ENCODE data around the gene UGT1A6. TPM values are rescaled to one million over a fixed set of nuclear protein-coding genes. Genes with fewer than 3 reads are reported as not detected.

The UGT1A6 gene
- total and polyA plus RNA-seq, 2 experiments from 2014 or later, result not detected

- Histone ChIP-seq H3K27me3 (replicated peaks; ENCODE audit: insufficient read depth) (peaks cover 23% of the 10 kb centered on the region), H3K9me2 (ENCODE audit: insufficient read depth) (no peaks in the 10 kb centered on the region), H3K79me2 (ENCODE audit: insufficient read depth) (no peaks in the 10 kb centered on the region), H2AFZ (no peak overlapping the region), H3K4me1 (ENCODE audit: insufficient read depth) (no peaks in the 10 kb centered on the region), H3K9ac (no peak overlapping the region), H3K9me3 (ENCODE audit: low read depth) (no peaks in the 10 kb centered on the region), H3K4me2 (ENCODE audit: unreplicated experiment) (no peak overlapping the region), H3F3A (ENCODE audit: insufficient read depth) (no peaks in the 10 kb centered on the region), H4K20me1 (ENCODE audit: insufficient read depth) (no peaks in the 10 kb centered on the region), H3K27ac (no peak overlapping the region), H3K36me3 (ENCODE audit: low read depth) (no peaks in the 10 kb centered on the region), H3K4me3 (no peak overlapping the region)
- 28 to 32% methylated on average over 14 of the region's 14 CpGs for WGBS, 2 experiments (ENCODE audit: low coverage in 1 of 2, low lambda C conversion rate in 2 of 2, missing lambda C conversion rate in 2 of 2)
- TF ChIP-seq EZH2 (IDR thresholded peaks at IDR 0.05; ENCODE audit: insufficient read depth, poor library complexity, severe bottlenecking) (no peak), EZH2phosphoT487 (IDR thresholded peaks at IDR 0.05; ENCODE audit: insufficient read depth, low read depth) (no peak)
- in situ Hi-C loops (cut with MboI), result no loop called here
- no peak for DNase-seq
Measured at GRCh38 chr2:233798335-233799086, 105.8 kb downstream of the UGT1A6 start.

DNA sequence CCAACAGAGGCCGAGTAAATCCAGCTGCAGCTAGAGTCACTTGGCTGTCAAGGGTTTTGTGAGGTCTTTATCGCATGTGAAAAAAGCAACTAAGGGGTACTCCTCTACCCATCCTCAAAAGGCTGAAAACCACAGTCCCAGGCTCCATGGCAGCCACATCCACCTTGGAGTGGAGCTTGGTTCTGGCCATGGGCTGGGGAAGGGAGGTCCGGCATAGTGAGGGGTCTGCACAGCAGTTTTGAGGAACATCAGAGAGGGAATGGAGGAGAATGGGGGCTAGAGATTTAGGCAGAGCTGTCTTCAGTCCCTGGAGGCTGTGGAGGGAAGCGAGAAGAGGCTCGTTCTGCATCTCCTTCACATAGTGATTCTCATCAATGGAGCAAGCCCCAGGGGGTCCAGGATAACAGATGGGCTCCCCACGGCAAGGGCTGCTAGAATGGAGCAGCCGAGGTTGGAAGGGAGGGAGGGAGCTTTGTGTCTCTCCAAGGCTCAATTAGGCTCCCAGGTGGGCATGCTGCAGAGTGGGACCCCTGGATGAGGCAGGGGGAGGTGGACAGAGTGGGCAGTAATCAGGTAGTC is 106.5 kb downstream of the UGT1A6 start:
- no peak overlapping the region for H2AFZ ChIP-seq
- no peak for TF ChIP-seq EZH2phosphoT487 (IDR thresholded peaks at IDR 0.05; ENCODE audit: insufficient read depth, low read depth)
- TF ChIP-seq EZH2 (IDR thresholded peaks at IDR 0.05; ENCODE audit: insufficient read depth, poor library complexity, severe bottlenecking), result no peak
- H3K9me2 ChIP-seq (ENCODE audit: insufficient read depth), result no peaks in the 10 kb centered on the region
- DNase-seq, result no peak
- H3K4me2 ChIP-seq (ENCODE audit: unreplicated experiment), result no peak overlapping the region
- in situ Hi-C loops (cut with MboI), result no loop called here
- H3K79me2 ChIP-seq (ENCODE audit: insufficient read depth), result no peaks in the 10 kb centered on the region
- WGBS, 2 experiments (ENCODE audit: low coverage in 1 of 2, low lambda C conversion rate in 2 of 2, missing lambda C conversion rate in 2 of 2), result 21 to 31% methylated on average over 7 of the region's 7 CpGs
- H3K9me3 ChIP-seq (ENCODE audit: low read depth), result no peaks in the 10 kb centered on the region
- H3F3A ChIP-seq (ENCODE audit: insufficient read depth), result no peaks in the 10 kb centered on the region
- no peak overlapping the region for H3K9ac ChIP-seq
- no peaks in the 10 kb centered on the region for H3K4me1 ChIP-seq (ENCODE audit: insufficient read depth)
- peaks cover 16% of the 10 kb centered on the region for H3K27me3 ChIP-seq (replicated peaks; ENCODE audit: insufficient read depth)
- H4K20me1 ChIP-seq (ENCODE audit: insufficient read depth), result no peaks in the 10 kb centered on the region
- no peaks in the 10 kb centered on the region for H3K36me3 ChIP-seq (ENCODE audit: low read depth)
- H3K4me3 ChIP-seq, result no peak overlapping the region
- H3K27ac ChIP-seq, result no peak overlapping the region

DNA sequence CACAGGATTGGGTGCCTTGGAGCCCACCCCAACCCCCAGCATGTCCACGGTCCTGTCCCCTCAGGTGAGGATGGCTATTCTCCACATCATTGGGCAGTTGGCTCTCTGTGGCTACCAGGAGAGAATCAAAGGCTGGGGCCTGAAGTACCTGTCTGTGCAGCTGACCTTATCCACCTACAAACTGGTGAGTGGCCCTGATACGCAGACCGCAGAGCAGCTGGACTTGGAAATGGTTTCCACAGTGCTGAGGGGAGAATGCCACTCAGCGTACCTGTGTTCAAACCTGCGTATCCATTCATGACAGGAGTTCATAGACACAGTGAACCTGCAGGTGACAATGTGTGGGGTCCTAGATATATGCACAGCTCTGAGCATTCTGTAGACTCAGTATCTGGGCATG is 107.0 kb downstream of the UGT1A6 start:
- Histone ChIP-seq H3K4me1 (ENCODE audit: insufficient read depth) (no peaks in the 10 kb centered on the region), H3F3A (ENCODE audit: insufficient read depth) (no peaks in the 10 kb centered on the region), H3K9me3 (ENCODE audit: low read depth) (no peaks in the 10 kb centered on the region), H3K27ac (no peak overlapping the region), H3K4me2 (ENCODE audit: unreplicated experiment) (no peak overlapping the region), H3K27me3 (replicated peaks; ENCODE audit: insufficient read depth) (peaks cover 11% of the 10 kb centered on the region), H3K79me2 (ENCODE audit: insufficient read depth) (no peaks in the 10 kb centered on the region), H3K9ac (no peak overlapping the region), H2AFZ (no peak overlapping the region), H4K20me1 (ENCODE audit: insufficient read depth) (no peaks in the 10 kb centered on the region), H3K4me3 (no peak overlapping the region), H3K9me2 (ENCODE audit: insufficient read depth) (no peaks in the 10 kb centered on the region), H3K36me3 (ENCODE audit: low read depth) (no peaks in the 10 kb centered on the region)
- DNase-seq, result no peak
- in situ Hi-C loops (cut with MboI), result no loop called here
- 47 to 55% methylated on average over 5 of the region's 5 CpGs for WGBS, 2 experiments (ENCODE audit: low coverage in 1 of 2, low lambda C conversion rate in 2 of 2, missing lambda C conversion rate in 2 of 2)
- no peak for TF ChIP-seq EZH2 (IDR thresholded peaks at IDR 0.05; ENCODE audit: insufficient read depth, poor library complexity, severe bottlenecking)
- no peak for TF ChIP-seq EZH2phosphoT487 (IDR thresholded peaks at IDR 0.05; ENCODE audit: insufficient read depth, low read depth)

DNA sequence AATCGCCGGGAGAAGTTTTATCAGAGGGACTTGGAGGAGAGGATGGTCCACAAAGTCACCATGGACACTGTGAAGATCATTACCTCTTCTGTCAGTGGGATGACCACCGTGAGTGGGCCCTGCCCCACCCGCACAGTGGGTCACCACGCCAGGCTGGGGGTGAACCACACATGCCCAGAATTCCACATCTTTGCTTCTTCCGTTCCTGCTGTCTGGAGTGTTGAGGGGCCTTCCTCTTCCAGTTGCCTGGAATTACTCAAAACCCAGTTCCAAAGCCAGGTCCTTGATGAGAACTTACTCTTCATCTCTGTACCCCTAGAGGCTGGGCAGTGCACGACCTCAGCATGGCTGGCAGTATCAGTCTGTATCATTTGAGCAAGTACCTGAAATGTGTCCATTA is 107.5 kb downstream of the UGT1A6 start:
- Histone ChIP-seq H2AFZ (no peak overlapping the region), H3K4me2 (ENCODE audit: unreplicated experiment) (no peak overlapping the region), H4K20me1 (ENCODE audit: insufficient read depth) (no peaks in the 10 kb centered on the region), H3K36me3 (ENCODE audit: low read depth) (no peaks in the 10 kb centered on the region), H3K4me1 (ENCODE audit: insufficient read depth) (no peaks in the 10 kb centered on the region), H3K9me2 (ENCODE audit: insufficient read depth) (no peaks in the 10 kb centered on the region), H3K9me3 (ENCODE audit: low read depth) (no peaks in the 10 kb centered on the region), H3F3A (ENCODE audit: insufficient read depth) (no peaks in the 10 kb centered on the region), H3K9ac (no peak overlapping the region), H3K4me3 (no peak overlapping the region), H3K27ac (no peak overlapping the region), H3K27me3 (replicated peaks; ENCODE audit: insufficient read depth) (peaks cover 9% of the 10 kb centered on the region), H3K79me2 (ENCODE audit: insufficient read depth) (no peaks in the 10 kb centered on the region)
- TF ChIP-seq EZH2phosphoT487 (IDR thresholded peaks at IDR 0.05; ENCODE audit: insufficient read depth, low read depth) (no peak), EZH2 (IDR thresholded peaks at IDR 0.05; ENCODE audit: insufficient read depth, poor library complexity, severe bottlenecking) (no peak)
- in situ Hi-C loops (cut with MboI), result no loop called here
- 18 to 28% methylated on average over 7 of the region's 7 CpGs for WGBS, 2 experiments (ENCODE audit: low coverage in 1 of 2, low lambda C conversion rate in 2 of 2, missing lambda C conversion rate in 2 of 2)
- no peak for DNase-seq

Measured in GM23248 (cell line).